T-helper 2 cell (primary cell): Measurements from ENCODE around the gene RPP21.

Experiments used
- DNase-seq, 5 experiments: peaks; one replicate each; pipeline versions ENCODE4 v3.0.0 to v3.0.0-alpha.2; 2012 to 2022
- total RNA-seq, 2 donors: gene quantifications; one replicate each; lab custom pipeline; 2026; lab: John Stamatoyannopoulos, UW

Gene RPP21
- total RNA-seq, result 6.7 to 9.4 reads per million in 2 donors

DNA sequence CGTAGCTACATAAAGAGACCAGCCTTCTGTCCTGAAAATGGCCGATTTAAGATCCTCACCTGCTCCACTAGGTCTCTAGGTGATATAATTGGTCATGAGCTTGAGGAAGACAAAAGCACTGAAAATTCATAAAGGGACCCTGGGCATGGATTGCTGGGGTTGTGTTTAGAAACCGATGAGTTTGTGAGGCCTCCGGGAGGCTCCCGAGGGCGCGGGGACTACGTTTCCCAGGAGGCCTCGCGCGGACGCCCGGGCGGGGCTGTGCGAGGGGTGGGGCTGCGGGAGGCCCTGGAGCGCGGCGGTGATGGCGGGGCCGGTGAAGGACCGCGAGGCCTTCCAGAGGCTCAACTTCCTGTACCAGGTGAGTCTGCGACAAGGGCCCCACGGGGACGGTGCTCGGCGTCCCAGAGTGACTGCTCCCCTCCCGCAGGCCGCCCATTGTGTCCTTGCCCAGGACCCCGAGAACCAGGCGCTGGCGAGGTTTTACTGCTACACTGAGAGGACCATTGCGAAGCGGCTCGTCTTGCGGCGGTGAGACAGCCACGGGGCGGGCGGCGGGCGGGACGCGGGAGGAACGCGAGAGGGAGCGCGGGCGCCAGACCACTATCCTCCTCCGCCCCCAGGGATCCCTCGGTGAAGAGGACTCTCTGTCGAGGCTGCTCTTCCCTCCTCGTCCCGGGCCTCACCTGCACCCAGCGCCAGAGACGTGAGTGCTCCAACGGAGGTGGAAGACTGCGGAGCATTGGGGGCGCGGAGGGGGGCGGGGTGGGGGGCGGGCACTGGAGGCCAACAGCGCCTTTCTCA, at the start of gene RPP21:
RPP21 (plus strand) TSS at position 289 of the 804 bp plus-strand sequence; CDS start at position 305, 16 bp downstream.
- peak; percentile 74 to 91 (median 78) for DNase-seq

DNA sequence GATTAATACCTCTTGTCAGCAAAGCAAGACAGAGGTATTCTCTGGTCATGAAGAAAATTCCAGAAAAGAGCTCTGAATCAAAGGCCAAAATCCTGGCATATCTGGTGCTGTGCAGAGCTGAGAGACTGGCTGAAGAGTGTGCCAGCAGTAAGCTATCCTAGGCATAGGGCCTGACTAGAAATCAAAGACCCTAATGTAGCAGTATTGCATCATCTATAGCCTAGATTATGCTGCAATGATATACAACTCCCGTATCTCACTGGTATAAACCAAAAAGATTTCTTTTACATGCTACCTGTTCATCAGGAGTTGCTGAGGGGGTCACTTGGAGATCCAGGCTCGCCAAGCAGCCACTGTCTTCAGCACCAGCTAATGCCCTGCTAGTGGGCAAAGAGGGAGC, 49.1 kb upstream of the RPP21 start:
- no peak for DNase-seq

DNA sequence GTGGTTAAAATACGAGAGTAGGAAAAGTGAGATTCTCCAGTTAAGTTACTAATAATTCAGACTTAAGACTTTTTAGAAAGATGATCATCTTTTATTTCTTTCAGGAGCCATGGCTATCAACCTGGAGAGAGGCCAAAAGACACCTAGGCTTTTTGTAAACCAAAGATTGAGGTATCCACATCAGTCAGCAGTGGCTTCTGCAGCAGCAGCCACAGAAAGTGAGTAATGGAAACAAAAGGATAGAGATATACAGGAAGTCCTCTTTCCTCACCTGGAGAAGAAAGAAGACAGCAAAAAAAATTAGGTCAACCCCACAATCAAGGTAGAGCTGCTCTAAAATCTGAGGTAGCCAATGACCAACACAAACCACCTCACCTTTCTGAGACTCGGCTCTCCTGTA, 41.0 kb upstream of the RPP21 start:
- no peak for DNase-seq

DNA sequence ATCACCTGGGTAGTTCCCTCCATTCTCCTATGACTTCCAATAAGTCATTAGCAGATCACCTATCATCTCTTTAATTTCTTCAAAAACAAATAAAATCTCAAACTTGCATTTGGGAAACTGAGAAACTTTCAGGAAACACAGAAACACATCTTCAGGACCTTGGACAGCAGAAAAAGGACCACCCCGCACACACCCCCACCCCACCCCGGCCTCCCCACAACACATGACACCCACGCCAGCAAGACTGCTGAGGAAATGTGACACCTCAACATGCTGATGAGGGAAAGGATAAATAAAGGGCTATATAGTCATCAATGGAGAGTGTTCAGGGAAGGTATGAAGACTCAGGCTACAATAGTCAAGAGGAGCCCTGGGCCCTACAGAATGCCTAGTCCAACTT, 33.9 kb upstream of the RPP21 start:
- DNase-seq, result peak in 1 of 5 experiments; percentile 4

DNA sequence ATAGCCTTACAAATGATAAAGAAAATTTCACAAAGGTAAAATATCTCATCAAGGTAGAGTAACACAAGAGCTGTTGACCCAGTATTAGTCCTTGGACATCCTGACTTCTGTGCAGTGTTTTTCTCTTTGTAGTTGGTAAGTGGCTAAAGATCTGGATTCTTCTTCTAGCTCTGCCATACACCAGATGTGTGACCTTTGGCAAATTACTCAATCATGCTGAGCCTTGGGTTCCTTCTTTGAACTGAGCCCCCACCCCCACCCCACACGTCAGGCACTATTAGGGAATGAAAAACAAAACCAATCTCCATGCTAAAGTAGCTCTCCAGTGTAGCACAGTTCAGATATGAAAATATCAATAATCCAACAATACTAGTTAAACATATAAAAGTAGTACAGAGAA, 33.3 kb upstream of the RPP21 start:
- no peak for DNase-seq

DNA sequence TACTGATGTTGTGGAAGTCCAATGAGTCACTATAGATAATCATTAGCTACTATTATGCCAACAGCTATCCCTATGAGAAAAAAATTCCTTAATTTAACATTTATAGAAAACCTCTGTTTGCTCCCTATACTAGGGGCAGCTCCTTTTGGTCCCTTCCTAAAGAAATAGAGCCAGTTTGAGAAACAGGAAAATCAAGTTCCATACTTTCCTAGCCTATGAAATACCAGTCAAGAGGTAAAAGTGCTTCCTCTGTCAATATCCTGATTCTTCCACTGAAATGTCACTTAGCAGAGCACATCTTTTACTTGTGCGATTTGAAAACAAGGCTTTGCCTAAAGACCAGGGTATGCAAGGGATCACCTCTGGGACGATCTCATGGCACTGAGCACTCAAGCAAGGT, 32.7 kb upstream of the RPP21 start:
- no peak for DNase-seq

DNA sequence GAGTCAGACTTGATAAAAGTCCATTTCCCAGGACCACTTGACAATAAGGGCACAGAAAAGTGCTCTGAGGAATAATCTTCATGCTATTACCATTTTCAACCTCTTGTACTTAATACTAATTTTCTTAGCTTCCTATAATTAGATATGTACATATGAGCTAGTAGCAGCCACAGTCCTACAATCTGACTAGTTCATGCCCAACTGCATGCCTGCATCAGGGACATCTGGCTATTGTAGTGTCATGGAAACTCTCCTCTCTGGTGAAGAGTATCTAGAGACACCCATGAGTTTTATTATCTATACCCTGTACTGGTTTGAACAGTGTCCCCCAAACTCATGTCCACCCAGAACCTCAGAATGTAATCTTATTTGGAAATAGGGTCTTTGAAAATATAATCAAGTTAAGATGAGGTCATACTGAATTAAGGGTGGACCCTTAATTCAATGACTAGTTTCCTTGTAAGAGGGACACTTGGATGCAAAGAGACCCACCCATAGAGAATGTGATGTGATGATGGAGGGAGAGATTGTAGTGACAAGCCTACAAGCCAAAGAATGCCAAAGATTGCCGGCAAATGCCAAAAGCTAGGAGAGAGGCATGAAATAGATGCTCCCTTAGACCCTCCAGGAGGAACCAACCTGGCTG, 32.2 kb upstream of the RPP21 start:
- DNase-seq, result no peak

DNA sequence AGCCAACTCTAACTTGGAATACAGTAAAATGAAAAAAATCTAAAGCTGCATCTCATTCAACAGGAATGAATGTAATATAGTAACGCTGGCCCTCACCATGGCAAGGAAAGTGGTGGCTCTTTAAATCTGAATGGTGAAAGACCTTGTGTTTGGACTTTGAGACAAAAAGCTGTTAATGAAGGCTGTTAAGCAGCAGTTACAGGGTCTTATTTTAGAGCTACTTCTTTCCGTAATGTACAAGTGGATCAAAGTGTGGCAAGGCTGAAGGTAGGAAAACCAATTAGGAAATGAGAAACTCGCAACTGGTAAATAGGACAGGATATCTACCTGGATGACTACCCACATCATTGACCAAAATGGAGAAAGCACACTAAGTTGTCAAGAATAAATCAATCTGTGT, 29.8 kb upstream of the RPP21 start:
- DNase-seq, result no peak

DNA sequence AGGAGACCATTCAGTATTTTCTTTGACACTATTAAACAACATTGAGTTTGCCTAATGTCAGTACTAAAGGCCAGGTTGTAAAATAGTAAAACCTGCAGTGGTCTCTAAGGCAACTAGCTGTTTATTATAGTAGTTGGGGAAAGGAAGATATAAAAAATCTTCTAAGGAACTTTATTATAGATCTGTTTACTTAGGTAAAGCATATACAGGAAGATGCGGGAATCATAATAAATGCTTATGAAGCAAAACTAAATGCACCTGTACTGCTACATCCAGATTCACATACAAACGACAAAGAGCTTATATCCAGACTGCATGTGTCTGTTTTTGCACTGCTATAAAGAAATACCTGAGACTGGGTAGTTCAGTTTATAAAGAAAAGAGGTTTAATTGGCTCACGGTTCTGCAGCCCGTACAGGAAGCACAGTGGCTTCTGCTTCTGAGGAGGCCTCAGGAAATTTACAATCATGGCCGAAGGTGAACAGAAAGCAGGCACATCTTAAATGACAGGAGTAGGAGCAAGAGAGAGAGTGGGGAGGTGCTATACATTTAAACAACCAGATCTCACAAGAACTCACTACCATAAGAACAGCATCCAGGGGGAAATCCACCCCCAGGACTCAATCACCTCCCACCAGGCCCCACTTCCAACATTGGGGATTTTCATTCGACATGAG, 26.9 kb upstream of the RPP21 start:
- DNase-seq, result peak in 1 of 5 experiments; percentile 15

GRCh38 chr6:30319146-30319835, 25.7 kb upstream of the RPP21 start:
- no peak for DNase-seq

DNA sequence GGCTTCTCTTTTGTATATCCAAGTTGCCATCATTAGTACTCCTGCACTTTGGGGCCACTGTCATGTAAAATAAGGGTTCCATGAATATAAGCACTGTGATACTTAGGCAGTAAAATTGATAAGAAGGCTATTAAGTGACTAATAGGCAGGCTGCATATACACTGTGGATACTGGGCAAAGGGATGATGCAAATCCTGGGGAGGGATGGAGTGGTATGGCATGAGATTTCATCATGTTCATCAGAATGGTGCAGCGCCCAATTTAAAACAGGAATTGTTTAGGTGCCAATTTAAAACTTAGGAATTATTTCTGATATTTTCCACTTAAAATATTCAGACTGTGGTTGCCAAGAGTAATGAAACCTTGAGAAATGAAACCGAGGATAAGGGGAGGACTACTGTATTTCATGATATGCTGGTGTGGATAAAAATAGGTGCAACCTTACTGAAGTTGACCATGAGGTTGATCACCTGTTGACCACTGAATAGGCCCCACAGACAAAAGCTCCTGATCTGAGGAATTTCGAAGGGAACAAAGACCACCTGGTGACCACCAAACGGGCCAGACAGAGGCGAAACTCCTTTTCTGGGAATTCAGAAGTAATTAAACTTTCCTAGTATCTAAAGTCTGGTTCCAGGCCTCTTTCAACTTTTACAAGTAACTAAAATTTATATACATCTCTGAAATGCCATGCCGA, 23.1 kb upstream of the RPP21 start:
- DNase-seq, result no peak

- peak in 1 of 5 experiments; percentile 5 for DNase-seq
Measured at GRCh38 chr6:30322527-30323501, 22.1 kb upstream of the RPP21 start.

DNA sequence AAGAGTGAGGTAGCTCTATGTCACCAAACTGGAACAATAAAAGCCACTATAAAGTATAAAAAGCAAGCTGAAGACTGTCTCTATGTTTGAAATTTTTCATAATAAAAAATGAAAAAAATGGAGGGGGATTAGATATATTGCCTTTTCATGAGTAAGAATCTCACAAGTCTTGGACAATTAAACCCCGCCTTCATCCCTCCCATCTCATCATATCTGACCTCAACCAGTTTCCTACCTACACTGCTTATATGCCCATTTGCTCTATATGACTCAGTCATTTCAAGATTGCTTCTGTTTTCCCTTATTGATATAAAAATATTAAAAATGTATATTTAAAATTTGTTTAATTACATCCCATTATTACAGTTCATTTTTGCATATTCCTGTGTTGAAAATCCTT, 21.1 kb upstream of the RPP21 start:
- DNase-seq, result peak in 1 of 5 experiments; percentile 38

- DNase-seq, result peak in 4 of 5 experiments; percentile 32 to 91 (median 75)
Measured at GRCh38 chr6:30325150-30325872, 19.6 kb upstream of the RPP21 start.

DNA sequence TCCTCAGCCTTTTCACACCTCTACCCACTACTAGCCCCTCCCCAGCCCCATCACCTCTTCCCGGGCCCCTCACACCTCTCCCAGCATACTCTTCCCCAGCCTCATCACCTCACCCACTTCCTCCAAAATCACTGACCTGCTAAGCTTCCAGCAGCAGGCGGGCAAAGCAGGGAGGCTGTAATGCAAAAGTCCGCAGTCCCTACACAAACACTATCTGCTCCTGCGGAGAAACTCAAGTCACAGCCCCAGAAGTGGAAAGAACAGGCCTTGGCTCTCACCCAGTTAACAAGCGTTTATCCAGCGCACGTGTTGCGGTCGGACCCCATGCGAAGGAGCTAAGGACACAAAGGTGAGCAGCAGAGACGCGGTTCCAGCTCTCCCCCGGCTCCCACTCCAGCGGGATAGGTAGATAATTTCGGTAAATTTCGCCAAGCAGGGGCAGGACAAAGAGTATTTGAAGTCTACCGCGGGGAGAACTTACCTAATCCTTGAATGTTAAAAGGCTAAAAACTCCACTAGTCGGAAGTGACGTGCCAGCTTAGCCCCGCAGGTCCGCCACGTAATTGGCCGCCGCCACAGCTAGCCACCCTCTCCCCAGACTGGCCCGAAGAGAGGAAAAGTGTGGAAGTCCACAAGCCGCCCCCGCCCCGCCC, 19.0 kb upstream of the RPP21 start:
- DNase-seq, result peak; percentile 52 to 95 (median 72)

GRCh38 chr6:30326526-30327231, 18.3 kb upstream of the RPP21 start, which contains the start of gene TRIM39:
TSS of gene TRIM39 (plus strand) at chr6:30326927. CDS start at chr6:30329318, 2,391 bp downstream.
- DNase-seq, result peak; percentile 77 to 95 (median 90)

DNA sequence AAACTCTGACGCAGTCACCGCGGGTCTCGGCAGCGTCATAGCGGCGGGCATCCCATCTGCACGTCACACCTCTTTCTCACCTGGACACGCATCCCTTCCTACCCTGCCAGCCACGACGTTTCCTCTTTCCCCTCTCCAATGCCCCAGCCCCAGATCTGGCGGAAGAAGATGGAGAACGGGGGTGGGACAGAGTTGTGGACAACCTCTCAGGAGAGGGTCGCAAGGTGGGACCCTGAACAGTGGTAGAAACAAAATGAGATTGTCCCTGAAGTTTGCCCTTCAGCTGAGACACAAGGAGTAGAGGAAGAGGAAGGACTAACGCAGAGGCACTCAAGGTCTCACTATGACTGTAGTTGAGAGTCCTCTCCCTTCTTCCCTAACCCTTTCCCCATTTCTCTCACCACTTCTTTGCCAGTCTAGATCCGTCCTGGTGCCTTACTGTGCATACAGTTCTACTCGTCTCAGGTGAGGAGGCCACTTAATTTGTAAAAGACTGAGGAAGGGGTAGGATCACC, 17.7 kb upstream of the RPP21 start:
- no peak for DNase-seq

- no peak for DNase-seq
Measured at GRCh38 chr6:30328397-30328796, 16.6 kb upstream of the RPP21 start.

DNA sequence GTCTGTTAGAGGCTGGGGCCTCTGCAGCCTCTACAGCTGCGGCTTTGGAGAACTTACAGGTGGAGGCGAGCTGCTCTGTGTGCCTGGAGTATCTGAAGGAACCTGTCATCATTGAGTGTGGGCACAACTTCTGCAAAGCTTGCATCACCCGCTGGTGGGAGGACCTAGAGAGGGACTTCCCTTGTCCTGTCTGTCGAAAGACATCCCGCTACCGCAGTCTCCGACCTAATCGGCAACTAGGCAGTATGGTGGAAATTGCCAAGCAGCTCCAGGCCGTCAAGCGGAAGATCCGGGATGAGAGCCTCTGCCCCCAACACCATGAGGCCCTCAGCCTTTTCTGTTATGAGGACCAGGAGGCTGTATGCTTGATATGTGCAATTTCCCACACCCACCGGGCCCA, 15.6 kb upstream of the RPP21 start:
- no peak for DNase-seq
